ENCODE results near the gene IRF5. TPM values are rescaled to one million over a fixed set of nuclear protein-coding genes. Genes with fewer than 3 reads are reported as not detected.
"Not testable (repeated sequence)": the region's sequence is repeated elsewhere in the genome, so short reads cannot be mapped to it uniquely, and the experiment has no call there.

IRF5 gene
- total RNA-seq, 1 donor from 2014 or later = not detected

GRCh38 chr7:128959296-128959695 is 21.6 kb downstream of the IRF5 start:
- DNase-seq (ENCODE audit: low read depth in 2 of 2) = no peak

DNA sequence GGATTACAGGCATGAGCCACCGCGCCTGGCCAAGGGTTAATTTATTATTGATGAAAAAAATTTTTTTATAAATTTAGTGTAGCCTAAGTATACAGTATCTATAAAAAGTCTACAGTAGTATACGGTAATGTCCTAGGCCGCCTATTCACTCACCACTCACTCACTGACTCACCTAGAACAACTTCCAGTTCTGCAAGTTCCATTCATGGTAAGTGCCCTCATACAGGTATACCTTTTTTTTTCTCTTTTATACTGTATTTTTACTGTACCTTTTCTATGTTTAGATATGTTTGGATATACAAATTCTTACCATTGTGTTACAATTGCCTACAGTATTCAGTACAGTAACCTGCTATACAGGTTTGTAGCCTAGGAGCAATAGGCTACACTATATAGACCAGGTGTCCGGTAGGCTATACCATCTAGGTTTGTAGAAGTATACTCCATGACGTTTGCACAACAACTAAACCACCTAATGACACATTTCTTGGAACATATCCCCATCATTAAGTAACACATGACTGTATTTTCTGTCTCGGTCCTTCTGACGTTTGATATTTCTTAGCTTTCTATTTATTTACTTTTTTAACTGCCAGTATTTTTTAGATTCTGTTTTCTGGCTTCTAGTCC is 23.4 kb downstream of the IRF5 start:
- DNase-seq (ENCODE audit: low read depth in 2 of 2) = no peak

GRCh38 chr7:128962899-128963298 is 25.2 kb downstream of the IRF5 start:
- DNase-seq (ENCODE audit: low read depth in 2 of 2) = no peak

GRCh38 chr7:128963327-128963757 is 25.6 kb downstream of the IRF5 start:
- DNase-seq (ENCODE audit: low read depth in 2 of 2) = peak in 1 of 2 donors; percentile 41

DNA sequence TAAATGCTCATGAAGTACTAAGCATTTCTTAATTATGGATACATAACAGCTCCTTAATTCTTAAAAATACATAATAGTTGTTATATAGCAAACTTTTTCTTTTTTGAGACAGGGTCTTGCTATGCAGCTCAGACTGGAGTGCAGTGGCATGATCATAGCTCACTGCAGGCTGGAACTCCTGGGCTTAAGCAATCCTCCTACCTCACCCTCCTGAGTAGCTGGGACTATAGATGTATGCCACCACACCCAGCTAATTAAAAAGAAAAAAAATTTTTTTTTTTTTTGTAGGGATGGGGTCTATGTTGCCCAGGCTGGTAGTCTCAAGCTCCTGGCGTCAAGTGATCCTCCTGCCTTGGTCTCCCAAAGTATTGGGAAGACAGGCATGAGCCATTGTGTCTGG is 30.9 kb downstream of the IRF5 start:
- no peak for DNase-seq (ENCODE audit: low read depth in 2 of 2)

GRCh38 chr7:128974241-128974934 is 36.7 kb downstream of the IRF5 start:
- DNase-seq (ENCODE audit: low read depth in 2 of 2) = no peak

- DNase-seq (ENCODE audit: low read depth in 2 of 2) = no peak
Measured at GRCh38 chr7:128982105-128982504, 44.4 kb downstream of the IRF5 start.

GRCh38 chr7:128985660-128986059 is 47.9 kb downstream of the IRF5 start:
- no peak for DNase-seq (ENCODE audit: low read depth in 2 of 2)

DNA sequence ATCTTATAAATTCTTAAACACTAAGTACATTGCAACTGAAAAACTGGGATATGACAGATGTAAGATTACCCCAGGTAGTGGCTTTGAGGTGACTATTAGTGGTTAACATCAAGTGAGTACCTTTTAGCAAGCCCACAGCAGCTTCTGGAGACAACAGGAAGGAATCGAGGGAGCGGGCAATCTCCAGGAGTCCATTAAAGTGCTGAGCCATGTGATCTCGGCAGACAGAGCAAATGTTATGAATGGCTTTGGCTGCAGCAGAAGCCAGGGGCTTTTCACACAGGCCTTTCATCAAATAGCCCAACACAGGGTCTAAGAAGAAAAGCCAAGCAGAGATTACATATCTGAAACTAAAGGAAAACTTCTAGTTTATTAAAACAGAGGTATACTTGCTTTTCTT is 48.9 kb downstream of the IRF5 start:
- DNase-seq (ENCODE audit: low read depth in 2 of 2) = no peak

- no peak for DNase-seq (ENCODE audit: low read depth in 2 of 2)
Measured at GRCh38 chr7:128988372-128988771, 50.6 kb downstream of the IRF5 start.

- no peak for DNase-seq (ENCODE audit: low read depth in 2 of 2)
Measured at GRCh38 chr7:128989961-128990360, 52.2 kb downstream of the IRF5 start.

GRCh38 chr7:128993419-128993818 is 55.7 kb downstream of the IRF5 start:
- no peak for DNase-seq (ENCODE audit: low read depth in 2 of 2)

- DNase-seq (ENCODE audit: low read depth in 2 of 2) = not testable (repeated sequence)
Measured at GRCh38 chr7:128994560-128994959, 56.8 kb downstream of the IRF5 start.

DNA sequence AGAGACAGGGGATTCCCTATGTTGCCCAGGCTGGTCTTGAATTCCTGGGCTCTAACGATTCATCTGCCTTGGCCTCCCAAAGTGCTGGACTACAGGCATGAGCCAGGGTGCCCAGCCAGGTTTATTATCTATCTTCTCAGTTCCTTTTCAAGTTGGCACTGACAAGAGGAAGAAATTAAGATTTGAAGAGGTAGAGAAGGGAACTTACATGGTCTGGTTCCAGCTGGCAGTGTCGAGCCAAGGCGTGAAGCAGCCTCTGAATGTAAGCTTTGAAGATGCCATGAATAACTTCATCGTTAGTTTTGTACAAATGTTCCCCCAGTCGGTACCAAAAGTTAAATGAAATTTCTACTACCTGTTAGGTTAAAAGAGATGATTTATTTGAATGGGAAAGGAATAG is 59.5 kb downstream of the IRF5 start:
- no peak for DNase-seq (ENCODE audit: low read depth in 2 of 2)

Other genes starting within 250 kb of the IRF5 start
- gene CALU, start 198.6 kb upstream of the IRF5 start, total RNA-seq = 227 and 242 TPM in 2 replicates
- gene OPN1SW, start 162.1 kb upstream of the IRF5 start, total RNA-seq = not detected in 2 replicates
- 0.99 and 1.1 TPM in 2 replicates for gene CCDC136, start 146.0 kb upstream of the IRF5 start, total RNA-seq
- 122 and 131 TPM in 2 replicates for gene FLNC, start 107.5 kb upstream of the IRF5 start, total RNA-seq
- gene ATP6V1F, start 75.1 kb upstream of the IRF5 start, total RNA-seq = 86.5 and 97.6 TPM in 2 replicates
- not detected in 2 replicates for gene KCP, start 27.2 kb upstream of the IRF5 start, total RNA-seq
- gene TNPO3, start 117.2 kb downstream of the IRF5 start, total RNA-seq = 39.9 and 40.5 TPM in 2 replicates
- gene TSPAN33, start 206.8 kb downstream of the IRF5 start, total RNA-seq = under 0.01 and 0.44 TPM in 2 replicates

Data from lung microvascular endothelial cell (primary cell).